DND-41 (cell line): Measurements from ENCODE around the gene DHRSX.

Experiments used
- ATAC-seq: fragments of 200-7000 bp; cut with Tn5 transposase; 3 replicates; pipeline ENCODE4 v1.9.1; 2021; ENCODE audit warnings: low read depth; ENCODE audit not compliant: insufficient read depth
- DNase-seq: peaks from one replicate; pipeline ENCODE4 v3.0.0-alpha.2; 2020
- H2AFZ ChIP-seq: 2 replicates; pipeline ENCODE4 v1.6.0; 2012; ENCODE audit warnings: low read depth, low read length
- H3K27ac ChIP-seq: 2 replicates; pipeline ENCODE4 v1.5.1; 2012; ENCODE audit warnings: low read length, inconsistent platforms
- H3K27me3 ChIP-seq: fragments of 200-600 bp; sonication (generic); 2 replicates; pipeline ENCODE4 v1.6.0; 2012; ENCODE audit warnings: low read length, mild to moderate bottlenecking, inconsistent platforms; ENCODE audit not compliant: insufficient read depth, poor library complexity
- H3K36me3 ChIP-seq: 2 replicates; pipeline ENCODE4 v1.5.1; 2012; ENCODE audit warnings: low read length, inconsistent platforms; ENCODE audit not compliant: insufficient read depth
- H3K4me1 ChIP-seq: 2 replicates; pipeline ENCODE4 v1.5.1; 2012; ENCODE audit warnings: mild to moderate bottlenecking, low read length; ENCODE audit not compliant: insufficient read depth
- H3K4me2 ChIP-seq: 2 replicates; pipeline ENCODE4 v1.6.0; 2012; ENCODE audit warnings: mild to moderate bottlenecking, moderate library complexity, low read length, inconsistent platforms; ENCODE audit not compliant: insufficient read depth
- H3K4me3 ChIP-seq, 2 experiments: fragments of 200-600 bp in 1 of 2; shearing (Covaris generic) in 1 of 2; 2 replicates each; pipeline ENCODE4 v1.5.1; 2012 to 2016; ENCODE audit warnings: inconsistent platforms in 2 of 2, low read length in 2 of 2, mild to moderate bottlenecking in 2 of 2, low read depth in 1 of 2, moderate library complexity in 1 of 2
- H3K79me2 ChIP-seq: 2 replicates; pipeline ENCODE4 v1.6.0; 2012; ENCODE audit warnings: low read length, inconsistent platforms; ENCODE audit not compliant: insufficient read depth
- H3K9ac ChIP-seq: 2 replicates; pipeline ENCODE4 v1.6.0; 2012; ENCODE audit warnings: low read depth, mild to moderate bottlenecking, inconsistent platforms, low read length, moderate library complexity
- H3K9me3 ChIP-seq: 2 replicates; pipeline ENCODE4 v1.5.1; 2012; ENCODE audit warnings: low read length, moderate library complexity, mild to moderate bottlenecking, inconsistent platforms; ENCODE audit not compliant: insufficient read depth, severe bottlenecking
- H4K20me1 ChIP-seq: 2 replicates; pipeline ENCODE4 v1.6.0; 2012; ENCODE audit warnings: low read length; ENCODE audit not compliant: insufficient read depth
- CTCF ChIP-seq: IDR thresholded peaks from 2 replicates; pipeline ENCODE4 v1.5.1; 2012; ENCODE audit warnings: borderline replicate concordance, low read length, moderate library complexity, mild to moderate bottlenecking; ENCODE audit not compliant: poor library complexity, severe bottlenecking; ENCODE audit errors: extremely low read depth
- EZH2 ChIP-seq: IDR thresholded peaks from 3 replicates; pipeline ENCODE4 v1.6.1; 2012; ENCODE audit warnings: borderline replicate concordance, low read depth, mild to moderate bottlenecking, moderate library complexity, low read length, inconsistent platforms; ENCODE audit not compliant: severe bottlenecking

The DHRSX gene

GRCh38 chrX:2468261-2469195 is 32.2 kb downstream of the DHRSX start:
- Histone ChIP-seq H3K79me2 (peaks cover 40% of the 10 kb centered on the region), H2AFZ (no peak overlapping the region), H3K4me2 (no peak overlapping the region), H3K9me3 (no peaks in the 10 kb centered on the region), H4K20me1 (peaks cover 34% of the 10 kb centered on the region; the same call in 1 of the 2 replicates), H3K36me3 (no peaks in the 10 kb centered on the region), H3K27ac (no peak overlapping the region), H3K27me3 (no peaks in the 10 kb centered on the region), H3K4me3 (no peak overlapping the region), H3K4me1 (no peaks in the 10 kb centered on the region), H3K9ac (no peak overlapping the region)
- TF ChIP-seq EZH2 (no peak), CTCF (no peak)
- DNase-seq (no peak), ATAC-seq (no peak)

DNA sequence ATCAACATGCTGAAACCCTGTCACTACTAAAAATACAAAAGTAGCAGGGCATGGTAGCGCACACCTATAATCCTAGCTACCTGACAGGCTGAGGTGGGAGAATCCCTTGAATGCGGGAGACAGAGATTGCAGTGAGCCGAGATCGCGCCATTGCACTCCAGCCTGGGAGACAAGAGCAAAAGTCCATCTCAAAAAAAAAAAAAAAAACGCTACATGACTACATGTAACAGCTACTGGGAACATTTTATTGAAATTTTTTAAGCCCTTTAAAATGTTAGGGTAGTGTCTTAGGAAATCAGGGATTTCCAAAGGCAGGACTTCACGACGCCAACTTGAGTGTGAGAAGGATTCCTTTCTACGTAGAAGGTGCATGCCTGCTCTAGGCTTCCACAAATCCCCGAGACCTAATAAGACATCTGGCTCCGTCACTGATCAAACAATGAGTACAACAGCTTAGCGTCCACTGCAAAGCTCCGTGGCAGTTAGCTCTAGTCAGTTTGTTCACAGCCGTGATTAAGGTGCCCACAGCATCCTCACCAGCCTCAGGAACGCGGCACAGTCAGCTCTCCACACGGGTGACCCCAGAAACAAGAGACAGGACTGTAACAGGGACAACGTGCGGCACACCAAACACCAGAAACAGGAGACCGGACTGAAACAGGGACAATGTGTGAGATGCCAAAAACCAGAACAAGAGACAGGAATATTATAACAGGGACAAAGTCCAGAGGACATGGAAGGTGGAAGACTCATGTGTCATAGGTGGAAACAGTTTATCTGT is 33.7 kb downstream of the DHRSX start:
- no peaks in the 10 kb centered on the region for H3K4me1 ChIP-seq
- no peak overlapping the region for H3K9ac ChIP-seq
- no peaks in the 10 kb centered on the region for H3K9me3 ChIP-seq
- TF ChIP-seq EZH2 (no peak), CTCF (no peak)
- no peak overlapping the region for H3K27ac ChIP-seq
- H3K27me3 ChIP-seq = no peaks in the 10 kb centered on the region
- H2AFZ ChIP-seq = no peak overlapping the region
- H3K4me2 ChIP-seq = no peak overlapping the region
- ATAC-seq (no peak), DNase-seq (no peak)
- H4K20me1 ChIP-seq = peaks cover 38% of the 10 kb centered on the region; the same call in 1 of the 2 replicates
- H3K79me2 ChIP-seq = peaks cover 42% of the 10 kb centered on the region
- H3K36me3 ChIP-seq = no peaks in the 10 kb centered on the region
- no peak overlapping the region for H3K4me3 ChIP-seq

GRCh38 chrX:2464677-2465166 is 36.1 kb downstream of the DHRSX start:
- H3K27ac ChIP-seq = no peak overlapping the region
- no peaks in the 10 kb centered on the region for H3K4me1 ChIP-seq
- no peak for TF ChIP-seq EZH2
- no peaks in the 10 kb centered on the region for H3K27me3 ChIP-seq
- no peaks in the 10 kb centered on the region for H3K9me3 ChIP-seq
- DNase-seq = no peak
- H4K20me1 ChIP-seq = peaks cover 40% of the 10 kb centered on the region; the same call in 1 of the 2 replicates
- ATAC-seq = no peak
- no peak overlapping the region for H3K4me2 ChIP-seq
- no peak overlapping the region for H3K9ac ChIP-seq
- H3K36me3 ChIP-seq = no peaks in the 10 kb centered on the region
- peaks cover 35% of the 10 kb centered on the region for H3K79me2 ChIP-seq
- H2AFZ ChIP-seq = no peak overlapping the region
- no peak overlapping the region for H3K4me3 ChIP-seq
